GM12873 (cell line): ENCODE data around the gene CDH13.

Experiments used
- TF ChIP-seq, protein P1 (sequence below): IDR thresholded peaks from 2 replicates; pipeline ENCODE4 v1.5.1; 2012; ENCODE audit warnings: low read depth, mild to moderate bottlenecking, moderate library complexity, low read length, control low read depth; ENCODE audit not compliant: insufficient read depth; ENCODE audit errors: missing control alignments

CDH13 gene

DNA sequence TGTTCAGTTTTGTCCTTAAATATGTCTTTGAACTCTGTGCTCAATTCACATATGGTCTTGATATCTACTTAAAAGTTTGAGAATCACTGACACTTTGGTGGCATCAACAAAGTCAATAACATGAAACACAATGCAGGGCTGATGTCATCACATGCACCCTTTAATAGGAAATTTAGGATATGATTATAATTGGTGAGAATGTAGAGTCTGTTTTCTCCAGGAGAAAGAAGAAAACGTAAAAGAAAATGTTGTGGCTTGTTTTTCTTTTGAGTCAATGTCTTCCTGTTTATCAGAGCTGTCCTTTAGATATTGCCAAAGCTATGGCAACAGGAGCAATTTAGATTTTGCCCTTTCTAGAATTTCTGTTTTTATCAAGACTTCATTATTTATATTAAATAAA lies 396.9 kb downstream of the CDH13 start:
- TF ChIP-seq, protein P1, sequence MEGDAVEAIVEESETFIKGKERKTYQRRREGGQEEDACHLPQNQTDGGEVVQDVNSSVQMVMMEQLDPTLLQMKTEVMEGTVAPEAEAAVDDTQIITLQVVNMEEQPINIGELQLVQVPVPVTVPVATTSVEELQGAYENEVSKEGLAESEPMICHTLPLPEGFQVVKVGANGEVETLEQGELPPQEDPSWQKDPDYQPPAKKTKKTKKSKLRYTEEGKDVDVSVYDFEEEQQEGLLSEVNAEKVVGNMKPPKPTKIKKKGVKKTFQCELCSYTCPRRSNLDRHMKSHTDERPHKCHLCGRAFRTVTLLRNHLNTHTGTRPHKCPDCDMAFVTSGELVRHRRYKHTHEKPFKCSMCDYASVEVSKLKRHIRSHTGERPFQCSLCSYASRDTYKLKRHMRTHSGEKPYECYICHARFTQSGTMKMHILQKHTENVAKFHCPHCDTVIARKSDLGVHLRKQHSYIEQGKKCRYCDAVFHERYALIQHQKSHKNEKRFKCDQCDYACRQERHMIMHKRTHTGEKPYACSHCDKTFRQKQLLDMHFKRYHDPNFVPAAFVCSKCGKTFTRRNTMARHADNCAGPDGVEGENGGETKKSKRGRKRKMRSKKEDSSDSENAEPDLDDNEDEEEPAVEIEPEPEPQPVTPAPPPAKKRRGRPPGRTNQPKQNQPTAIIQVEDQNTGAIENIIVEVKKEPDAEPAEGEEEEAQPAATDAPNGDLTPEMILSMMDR: no peak

DNA sequence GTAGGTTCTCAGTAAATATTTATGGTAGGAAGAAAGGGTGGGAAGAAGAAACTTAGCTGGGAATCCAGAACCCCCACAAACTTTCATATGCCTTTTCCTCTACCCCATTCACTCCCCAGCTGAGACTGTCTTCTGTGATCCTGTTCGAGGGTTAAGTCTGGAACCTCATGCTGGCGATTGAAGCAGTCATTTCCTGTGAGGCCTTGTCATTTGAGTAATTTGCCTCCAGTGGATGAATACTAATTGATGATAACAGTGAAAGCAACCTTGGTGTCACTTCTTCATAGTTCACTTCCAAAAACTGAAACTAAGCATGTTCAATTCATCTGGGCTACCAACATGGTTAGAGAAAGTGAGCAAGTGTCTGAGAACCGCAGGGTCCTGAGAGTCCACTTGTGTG lies 401.2 kb downstream of the CDH13 start:
- TF ChIP-seq, protein P1: no peak

DNA sequence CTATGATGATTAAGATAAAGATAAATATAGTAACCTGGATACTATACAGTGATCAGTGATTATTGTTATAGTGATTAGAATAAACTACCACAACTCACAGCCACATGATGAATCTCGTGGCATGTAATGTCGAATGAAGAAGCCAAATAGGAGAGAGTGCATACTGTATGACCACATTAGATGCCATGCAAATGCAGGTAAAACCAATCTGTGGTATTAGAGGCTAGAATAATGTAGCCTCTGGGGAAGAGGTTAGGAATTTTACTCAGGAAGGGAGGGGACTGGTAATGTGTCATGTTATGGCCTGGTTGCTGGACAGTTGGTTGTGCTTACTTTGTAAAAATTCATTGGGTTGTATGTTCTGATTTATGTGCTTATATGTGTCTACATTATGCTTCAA lies 402.7 kb downstream of the CDH13 start:
- TF ChIP-seq, protein P1: no peak

GRCh38 chr16:83031524-83031923 lies 404.8 kb downstream of the CDH13 start:
- TF ChIP-seq, protein P1: no peak

- TF ChIP-seq, protein P1: no peak
Observed at GRCh38 chr16:83037102-83037501, 410.3 kb downstream of the CDH13 start.

DNA sequence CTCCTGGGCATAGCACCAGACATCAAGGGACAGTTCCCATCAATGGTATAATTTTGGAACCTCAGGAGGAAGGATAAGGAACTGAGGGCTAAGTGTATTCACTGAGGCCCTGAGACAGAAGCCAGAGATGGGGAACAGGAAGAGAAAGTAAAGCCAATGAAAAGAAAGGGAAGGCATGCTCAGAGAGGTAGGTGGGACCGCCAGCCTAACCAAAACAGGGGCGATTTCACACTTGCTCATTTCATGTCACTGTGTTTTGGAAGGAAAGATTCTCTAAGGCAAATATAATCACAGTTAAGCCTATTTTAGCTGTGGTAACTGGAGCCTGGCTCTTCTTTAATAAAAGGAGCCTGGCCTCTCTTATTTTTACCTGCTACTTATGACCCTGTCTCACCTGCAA lies 411.1 kb downstream of the CDH13 start:
- TF ChIP-seq, protein P1: no peak

DNA sequence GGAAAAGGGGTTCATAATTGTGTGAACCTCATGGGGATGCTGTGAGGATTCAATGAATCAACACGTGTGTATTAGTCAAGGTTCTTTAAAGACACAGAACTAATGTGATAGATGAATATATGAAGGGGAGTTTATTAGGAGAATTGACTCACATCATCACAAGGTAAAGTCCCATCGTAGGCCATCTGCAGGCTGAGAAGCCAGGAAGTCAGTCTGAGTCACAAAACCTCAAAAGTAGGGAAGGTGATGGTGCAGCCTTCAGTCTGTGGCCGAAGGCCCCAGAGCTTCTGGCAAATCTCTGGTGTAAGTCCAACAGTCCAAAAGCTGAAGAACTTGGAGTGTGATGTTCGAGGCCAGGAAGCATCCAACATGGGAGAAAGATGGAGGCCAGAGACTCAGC lies 413.4 kb downstream of the CDH13 start:
- TF ChIP-seq, protein P1: no peak
